Hepatocyte (in vitro differentiated cells): ENCODE measurements around the gene APOBEC3F. TPM values are rescaled to one million over a fixed set of nuclear protein-coding genes. Genes with fewer than 3 reads are reported as not detected.

Experiments used
- DNase-seq: peaks from one replicate; pipeline ENCODE4 v3.0.0-alpha.2; 2016; ENCODE audit warnings: low spot score
- H2AFZ ChIP-seq: fragments of 200-600 bp; sonication (generic); 2 replicates; pipeline ENCODE4 v1.6.0; 2016; ENCODE audit warnings: antibody characterized with exemption, mild to moderate bottlenecking
- H3K27ac ChIP-seq: fragments of 200-600 bp; sonication (generic); 2 replicates; pipeline ENCODE4 v1.5.1; 2016; ENCODE audit warnings: mild to moderate bottlenecking
- H3K27me3 ChIP-seq: fragments of 200-600 bp; sonication (generic); 2 replicates; pipeline ENCODE4 v1.6.1; 2016
- H3K36me3 ChIP-seq: fragments of 200-600 bp; sonication (generic); replicated peaks from 2 replicates; pipeline ENCODE4 v1.5.1; 2016; ENCODE audit warnings: low read depth; ENCODE audit not compliant: insufficient read depth
- H3K4me1 ChIP-seq: fragments of 200-600 bp; sonication (generic); 2 replicates; pipeline ENCODE4 v1.5.1; 2016; ENCODE audit warnings: mild to moderate bottlenecking, moderate library complexity; ENCODE audit not compliant: insufficient read depth
- H3K4me2 ChIP-seq: fragments of 200-600 bp; sonication (generic); 2 replicates; pipeline ENCODE4 v1.6.0; 2016
- H3K4me3 ChIP-seq: fragments of 200-600 bp; sonication (generic); 2 replicates; pipeline ENCODE4 v1.5.1; 2016; ENCODE audit warnings: mild to moderate bottlenecking
- H3K79me2 ChIP-seq: fragments of 200-600 bp; sonication (generic); 2 replicates; pipeline ENCODE4 v1.6.0; 2017; ENCODE audit warnings: mild to moderate bottlenecking
- H3K9me2 ChIP-seq: fragments of 200-600 bp; sonication (generic); replicated peaks from 2 replicates; pipeline ENCODE4 v1.6.0; 2017; ENCODE audit warnings: mild to moderate bottlenecking; ENCODE audit not compliant: insufficient read depth
- H3K9me3 ChIP-seq: fragments of 200-600 bp; sonication (generic); 2 replicates; pipeline ENCODE4 v1.5.1; 2016; ENCODE audit warnings: low read depth, mild to moderate bottlenecking
- H4K20me1 ChIP-seq: fragments of 200-600 bp; sonication (generic); 2 replicates; pipeline ENCODE4 v1.6.0; 2016; ENCODE audit warnings: mild to moderate bottlenecking; ENCODE audit not compliant: insufficient read depth, poor library complexity, severe bottlenecking
- CTCF ChIP-seq: fragments of 200-600 bp; sonication (generic); IDR thresholded peaks from 2 replicates; pipeline ENCODE4 v1.5.1; 2016; ENCODE audit warnings: antibody characterized with exemption, mild to moderate bottlenecking; ENCODE audit not compliant: poor library complexity
- EZH2 ChIP-seq: fragments of 200-600 bp; sonication (generic); IDR thresholded peaks from 2 replicates; pipeline ENCODE4 v1.6.1; 2016; ENCODE audit warnings: antibody characterized with exemption, mild to moderate bottlenecking, borderline replicate concordance
- EZH2phosphoT487 ChIP-seq: fragments of 200-600 bp; sonication (generic); IDR thresholded peaks from one replicate; pipeline ENCODE4 v1.6.1; 2018; ENCODE audit warnings: antibody characterized with exemption, mild to moderate bottlenecking, low read depth, moderate library complexity; ENCODE audit not compliant: unreplicated experiment, severe bottlenecking
- WGBS: methylation state at CpG from one replicate; pipeline ENCODE4 v1.1.6; 2016; ENCODE audit warnings: low lambda C conversion rate; ENCODE audit errors: missing lambda C conversion rate; 5-methylcytosine and 5-hydroxymethylcytosine counted together
- polyA plus RNA-seq: library from polyadenylated mRNA; unstranded; fragments of >200 nt; fragmentation: Nextera tagmentation; extraction: Ambion mirVana; gene quantifications from 2 replicates; pipeline ENCODE4 v1.2.1, GENCODE V29; 2016
- total RNA-seq: library from RNA; depleted of rRNA; stranded (reverse); fragments of >200 nt; gene quantifications from 2 replicates; pipeline ENCODE4 v1.2.3, GENCODE V29; 2014

APOBEC3F gene
- total and polyA plus RNA-seq, 2 experiments from 2014 or later: 1.2 to 8.8 TPM

GRCh38 chr22:39024519-39025308 is 15.9 kb upstream of the APOBEC3F start:
- 84% methylated on average over 15 of the region's 15 CpGs for WGBS
- Histone ChIP-seq H3K79me2 (no peaks in the 10 kb centered on the region), H3K27ac (no peak overlapping the region), H3K36me3 (no peaks in the 10 kb centered on the region), H3K9me2 (no peaks in the 10 kb centered on the region), H3K4me3 (no peak overlapping the region), H3K9me3 (no peaks in the 10 kb centered on the region), H3K27me3 (no peaks in the 10 kb centered on the region), H3K4me2 (no peak overlapping the region), H4K20me1 (no peaks in the 10 kb centered on the region), H3K4me1 (peaks cover 7% of the 10 kb centered on the region), H2AFZ (no peak overlapping the region)
- no peak for DNase-seq
- TF ChIP-seq EZH2phosphoT487: no peak
- no peak for TF ChIP-seq CTCF
- no peak for TF ChIP-seq EZH2

- Histone ChIP-seq H4K20me1 (no peaks in the 10 kb centered on the region), H3K36me3 (no peaks in the 10 kb centered on the region), H3K9me2 (no peaks in the 10 kb centered on the region), H3K79me2 (no peaks in the 10 kb centered on the region), H3K4me2 (no peak overlapping the region), H3K27me3 (no peaks in the 10 kb centered on the region), H2AFZ (no peak overlapping the region), H3K9me3 (no peaks in the 10 kb centered on the region), H3K4me1 (peaks cover under 1% of the 10 kb centered on the region), H3K27ac (no peak overlapping the region), H3K4me3 (no peak overlapping the region)
- 83% methylated on average over 12 of the region's 12 CpGs for WGBS
- DNase-seq: no peak
- TF ChIP-seq EZH2phosphoT487 (no peak), EZH2 (no peak), CTCF (no peak)
Measured at GRCh38 chr22:39026509-39027150, 14.0 kb upstream of the APOBEC3F start.

- Histone ChIP-seq H3K36me3 (no peaks in the 10 kb centered on the region), H3K9me3 (no peaks in the 10 kb centered on the region), H3K4me3 (no peak overlapping the region), H4K20me1 (no peaks in the 10 kb centered on the region), H2AFZ (no peak overlapping the region), H3K79me2 (no peaks in the 10 kb centered on the region), H3K27me3 (no peaks in the 10 kb centered on the region), H3K4me1 (no peaks in the 10 kb centered on the region), H3K9me2 (no peaks in the 10 kb centered on the region), H3K4me2 (no peak overlapping the region), H3K27ac (no peak overlapping the region)
- no peak for TF ChIP-seq CTCF
- no peak for TF ChIP-seq EZH2
- TF ChIP-seq EZH2phosphoT487: no peak
- DNase-seq: no peak
- 94% methylated on average over 3 of the region's 4 CpGs for WGBS
Measured at GRCh38 chr22:39027717-39028116, 12.9 kb upstream of the APOBEC3F start.
